ENCODE measurements around the gene SERPINA1. TPM values are rescaled to one million over a fixed set of nuclear protein-coding genes. Genes with fewer than 3 reads are reported as not detected.
A peak's percentile ranks its signal among the peaks of the same experiment; 100 is the strongest.

The SERPINA1 gene
- total RNA-seq, 1 donor from 2014 or later = 1,017 TPM

GRCh38 chr14:94408546-94409095, 20.2 kb upstream of the SERPINA1 start:
- Histone ChIP-seq H3K27ac (no peak overlapping the region), H3K4me1 (no peaks in the 10 kb centered on the region), H3K36me3 (no peaks in the 10 kb centered on the region), H3K4me3 (no peak overlapping the region), H3K27me3 (no peaks in the 10 kb centered on the region), H3K9me3 (peaks cover 6% of the 10 kb centered on the region)
- TF ChIP-seq CTCF (IDR thresholded peaks at IDR 0.05) = no peak
- intact Hi-C loops (cut with DNase I) = no loop called here
- DNase-seq (no peak), ATAC-seq (no peak)

- Histone ChIP-seq H3K4me3 (no peak overlapping the region), H3K36me3 (no peaks in the 10 kb centered on the region), H3K27ac (no peak overlapping the region), H3K4me1 (no peaks in the 10 kb centered on the region), H3K9me3 (peaks cover 6% of the 10 kb centered on the region), H3K27me3 (no peaks in the 10 kb centered on the region)
- DNase-seq (no peak), ATAC-seq (no peak)
- no peak for TF ChIP-seq CTCF (IDR thresholded peaks at IDR 0.05)
- intact Hi-C loops (cut with DNase I) = no loop called here
Measured at GRCh38 chr14:94407906-94408305, 19.5 kb upstream of the SERPINA1 start.

GRCh38 chr14:94406910-94407309, 18.5 kb upstream of the SERPINA1 start:
- DNase-seq = no peak
- Histone ChIP-seq H3K27me3 (no peaks in the 10 kb centered on the region), H3K4me1 (no peaks in the 10 kb centered on the region), H3K4me3 (no peak overlapping the region), H3K36me3 (no peaks in the 10 kb centered on the region), H3K9me3 (peaks cover 6% of the 10 kb centered on the region), H3K27ac (no peak overlapping the region)
- no peak for ATAC-seq
- TF ChIP-seq CTCF (IDR thresholded peaks at IDR 0.05) = no peak
- intact Hi-C loops (cut with DNase I) = no loop called here

- Histone ChIP-seq H3K4me1 (no peaks in the 10 kb centered on the region), H3K27me3 (no peaks in the 10 kb centered on the region), H3K36me3 (no peaks in the 10 kb centered on the region), H3K9me3 (peaks cover 6% of the 10 kb centered on the region), H3K27ac (no peak overlapping the region), H3K4me3 (no peak overlapping the region)
- no peak for TF ChIP-seq CTCF (IDR thresholded peaks at IDR 0.05)
- DNase-seq (peak; percentile 67), ATAC-seq (peak; percentile 80)
- intact Hi-C loops (cut with DNase I) = no loop called here
Measured at GRCh38 chr14:94405486-94405885, 17.1 kb upstream of the SERPINA1 start.

GRCh38 chr14:94404561-94404960, 16.2 kb upstream of the SERPINA1 start:
- intact Hi-C loops (cut with DNase I) = no loop called here
- H3K27me3 ChIP-seq = no peaks in the 10 kb centered on the region
- TF ChIP-seq CTCF (IDR thresholded peaks at IDR 0.05) = no peak

More at GRCh38 chr14:94404561-94404960, 16.2 kb upstream of the SERPINA1 start:
- H3K4me1 ChIP-seq = no peaks in the 10 kb centered on the region
- DNase-seq (no peak), ATAC-seq (no peak)
- H3K4me3 ChIP-seq = no peak overlapping the region
- H3K27ac ChIP-seq = no peak overlapping the region
- H3K9me3 ChIP-seq = peaks cover 6% of the 10 kb centered on the region
- no peaks in the 10 kb centered on the region for H3K36me3 ChIP-seq

Data from upper lobe of right lung (tissue), 1 donor.